Measurements from ENCODE around the gene NCKAP5.

NCKAP5 gene

DNA sequence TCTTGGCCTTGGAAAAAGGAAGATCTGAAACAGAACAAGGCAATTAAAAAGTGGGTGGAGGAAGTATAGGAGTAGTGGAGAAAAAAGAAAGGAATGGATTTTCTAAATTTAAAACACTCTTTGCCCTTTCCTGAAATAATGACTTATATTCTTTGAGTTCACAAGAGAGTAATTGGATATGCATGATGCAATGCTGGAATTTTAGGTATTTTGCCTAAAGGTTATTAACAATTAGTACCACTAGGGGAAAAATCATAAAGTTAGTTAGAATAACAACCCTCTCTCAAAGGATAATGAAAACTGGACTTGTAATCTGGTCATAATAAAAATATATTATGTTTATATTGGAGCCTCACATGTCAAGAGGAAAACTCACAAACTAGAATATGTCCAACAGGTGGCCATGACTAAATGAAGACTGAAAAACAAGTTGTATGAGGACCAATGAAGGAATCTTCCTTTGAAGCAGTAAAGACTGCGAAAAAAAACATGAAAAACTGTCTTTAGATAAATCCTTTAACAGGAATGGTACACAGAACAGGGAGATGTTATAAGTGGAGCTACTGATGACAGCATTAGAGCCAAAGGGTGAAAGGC, 281.8 kb downstream of the NCKAP5 start:
- no peak overlapping the region for H3K27ac ChIP-seq (ENCODE audit: low read length)

DNA sequence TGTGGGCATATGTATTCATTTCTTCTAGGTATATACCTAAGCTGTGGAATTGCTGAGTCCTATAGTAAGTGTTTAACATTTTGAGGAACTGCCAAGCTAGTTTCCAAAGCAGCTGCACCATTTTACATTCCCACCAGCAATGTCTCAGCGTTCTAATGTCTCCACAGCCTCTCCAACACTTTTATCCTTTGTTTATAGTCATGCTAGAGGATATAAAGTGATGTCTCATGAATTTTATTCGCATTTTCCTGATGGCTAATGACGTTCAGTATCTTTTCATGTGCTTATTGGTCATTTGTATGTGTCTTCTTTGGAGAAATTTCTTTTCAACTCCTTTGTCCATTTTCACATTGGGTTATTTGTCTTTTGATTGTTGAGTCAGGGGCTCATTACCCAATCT, 295.2 kb downstream of the NCKAP5 start:
- H4K20me1 ChIP-seq (ENCODE audit: insufficient read depth, low read length), result no peaks in the 10 kb centered on the region
- no peaks in the 10 kb centered on the region for H3K36me3 ChIP-seq (ENCODE audit: insufficient read depth, low read length)
- no peak for DNase-seq
- no peak for TF ChIP-seq EZH2 (IDR thresholded peaks at IDR 0.05; ENCODE audit: borderline replicate concordance, low read depth, low read length, severe bottlenecking)
- TF ChIP-seq, protein P1, sequence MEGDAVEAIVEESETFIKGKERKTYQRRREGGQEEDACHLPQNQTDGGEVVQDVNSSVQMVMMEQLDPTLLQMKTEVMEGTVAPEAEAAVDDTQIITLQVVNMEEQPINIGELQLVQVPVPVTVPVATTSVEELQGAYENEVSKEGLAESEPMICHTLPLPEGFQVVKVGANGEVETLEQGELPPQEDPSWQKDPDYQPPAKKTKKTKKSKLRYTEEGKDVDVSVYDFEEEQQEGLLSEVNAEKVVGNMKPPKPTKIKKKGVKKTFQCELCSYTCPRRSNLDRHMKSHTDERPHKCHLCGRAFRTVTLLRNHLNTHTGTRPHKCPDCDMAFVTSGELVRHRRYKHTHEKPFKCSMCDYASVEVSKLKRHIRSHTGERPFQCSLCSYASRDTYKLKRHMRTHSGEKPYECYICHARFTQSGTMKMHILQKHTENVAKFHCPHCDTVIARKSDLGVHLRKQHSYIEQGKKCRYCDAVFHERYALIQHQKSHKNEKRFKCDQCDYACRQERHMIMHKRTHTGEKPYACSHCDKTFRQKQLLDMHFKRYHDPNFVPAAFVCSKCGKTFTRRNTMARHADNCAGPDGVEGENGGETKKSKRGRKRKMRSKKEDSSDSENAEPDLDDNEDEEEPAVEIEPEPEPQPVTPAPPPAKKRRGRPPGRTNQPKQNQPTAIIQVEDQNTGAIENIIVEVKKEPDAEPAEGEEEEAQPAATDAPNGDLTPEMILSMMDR (IDR thresholded peaks at IDR 0.05; ENCODE audit: borderline replicate concordance, extremely low read depth, low read length, poor library complexity, severe bottlenecking), result no peak
- no peak overlapping the region for H3K27ac ChIP-seq (ENCODE audit: low read length)
- no peak overlapping the region for H2AFZ ChIP-seq (ENCODE audit: low read depth, low read length)
- no peaks in the 10 kb centered on the region for H3K27me3 ChIP-seq (ENCODE audit: insufficient read depth, low read length, poor library complexity)
- H3K4me2 ChIP-seq (ENCODE audit: insufficient read depth, low read length), result no peak overlapping the region
- H3K9ac ChIP-seq (ENCODE audit: low read depth, low read length), result no peak overlapping the region
- H3K4me3 ChIP-seq (ENCODE audit: low read depth in 1 of 2, low read length in 2 of 2), result no peak overlapping the region
- no peaks in the 10 kb centered on the region for H3K4me1 ChIP-seq (ENCODE audit: insufficient read depth, low read length)
- no peaks in the 10 kb centered on the region for H3K9me3 ChIP-seq (ENCODE audit: insufficient read depth, low read length, severe bottlenecking)
- ATAC-seq (ENCODE audit: insufficient read depth, low read depth), result no peak
- H3K79me2 ChIP-seq (ENCODE audit: insufficient read depth, low read length), result no peaks in the 10 kb centered on the region

More for the DNA sequence above, 281.8 kb downstream of the NCKAP5 start:
- DNase-seq (no peak), ATAC-seq (ENCODE audit: insufficient read depth, low read depth) (no peak)
- Histone ChIP-seq H4K20me1 (ENCODE audit: insufficient read depth, low read length) (no peaks in the 10 kb centered on the region), H3K79me2 (ENCODE audit: insufficient read depth, low read length) (no peaks in the 10 kb centered on the region), H3K9ac (ENCODE audit: low read depth, low read length) (no peak overlapping the region), H3K4me1 (ENCODE audit: insufficient read depth, low read length) (no peaks in the 10 kb centered on the region), H3K4me2 (ENCODE audit: insufficient read depth, low read length) (no peak overlapping the region), H3K27me3 (ENCODE audit: insufficient read depth, low read length, poor library complexity) (no peaks in the 10 kb centered on the region), H3K9me3 (ENCODE audit: insufficient read depth, low read length, severe bottlenecking) (no peaks in the 10 kb centered on the region), H3K36me3 (ENCODE audit: insufficient read depth, low read length) (no peaks in the 10 kb centered on the region), H3K4me3 (ENCODE audit: low read depth in 1 of 2, low read length in 2 of 2) (no peak overlapping the region), H2AFZ (ENCODE audit: low read depth, low read length) (no peak overlapping the region)
- no peak for TF ChIP-seq EZH2 (IDR thresholded peaks at IDR 0.05; ENCODE audit: borderline replicate concordance, low read depth, low read length, severe bottlenecking)
- TF ChIP-seq, protein P1 (IDR thresholded peaks at IDR 0.05; ENCODE audit: borderline replicate concordance, extremely low read depth, low read length, poor library complexity, severe bottlenecking), result no peak

DNA sequence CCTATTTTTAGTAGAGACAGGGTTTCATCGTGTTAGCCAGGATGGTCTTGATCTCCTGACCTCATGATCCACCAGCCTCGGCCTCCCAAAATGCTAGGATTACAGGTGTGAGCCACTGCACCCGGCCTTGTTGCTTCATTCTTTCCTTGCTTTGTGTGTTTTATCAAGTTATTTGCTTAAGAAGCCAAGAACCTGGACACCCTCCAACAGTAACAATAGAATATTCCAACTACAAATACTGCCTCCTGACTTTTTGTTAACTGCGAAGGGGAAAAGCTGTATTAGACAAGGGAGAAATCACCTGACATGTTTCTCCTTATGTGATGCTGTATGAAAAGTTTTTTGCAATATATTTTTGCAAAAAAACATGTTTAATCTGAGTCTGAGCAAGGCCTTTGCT, 297.2 kb downstream of the NCKAP5 start:
- no peak for ATAC-seq (ENCODE audit: insufficient read depth, low read depth)
- no peaks in the 10 kb centered on the region for H3K36me3 ChIP-seq (ENCODE audit: insufficient read depth, low read length)
- H3K9ac ChIP-seq (ENCODE audit: low read depth, low read length), result no peak overlapping the region
- H3K9me3 ChIP-seq (ENCODE audit: insufficient read depth, low read length, severe bottlenecking), result no peaks in the 10 kb centered on the region
- no peak overlapping the region for H3K4me3 ChIP-seq (ENCODE audit: low read depth in 1 of 2, low read length in 2 of 2)
- H3K4me2 ChIP-seq (ENCODE audit: insufficient read depth, low read length), result no peak overlapping the region
- H2AFZ ChIP-seq (ENCODE audit: low read depth, low read length), result no peak overlapping the region
- no peak overlapping the region for H3K27ac ChIP-seq (ENCODE audit: low read length)
- no peak for DNase-seq
- H4K20me1 ChIP-seq (ENCODE audit: insufficient read depth, low read length), result no peaks in the 10 kb centered on the region
- H3K27me3 ChIP-seq (ENCODE audit: insufficient read depth, low read length, poor library complexity), result no peaks in the 10 kb centered on the region
- no peaks in the 10 kb centered on the region for H3K4me1 ChIP-seq (ENCODE audit: insufficient read depth, low read length)
- no peak for TF ChIP-seq EZH2 (IDR thresholded peaks at IDR 0.05; ENCODE audit: borderline replicate concordance, low read depth, low read length, severe bottlenecking)
- TF ChIP-seq, protein P1 (IDR thresholded peaks at IDR 0.05; ENCODE audit: borderline replicate concordance, extremely low read depth, low read length, poor library complexity, severe bottlenecking), result no peak
- H3K79me2 ChIP-seq (ENCODE audit: insufficient read depth, low read length), result no peaks in the 10 kb centered on the region

All from DND-41 (cell line).